Thyroid gland (tissue), 4 donors: ENCODE measurements around the gene NSMCE1. TPM values are rescaled to one million over a fixed set of nuclear protein-coding genes. Genes with fewer than 3 reads are reported as not detected.

Experiments used
- DNase-seq, 2 donors: peaks; one replicate each; pipeline ENCODE4 v3.0.0-alpha.2; 2019
- H3K27ac ChIP-seq, 3 donors: fragments of 200-600 bp; sonication (generic); 1 replicate in 2 of 3; 2 replicates in 1 of 3; pipeline ENCODE4 v1.5.1; 2016 to 2019; ENCODE audit warnings: mild to moderate bottlenecking in 1 of 3, moderate library complexity in 1 of 3
- H3K27me3 ChIP-seq: fragments of 200-600 bp; sonication (generic); one replicate; pipeline ENCODE4 v1.5.1; 2019
- H3K36me3 ChIP-seq, 2 donors: fragments of 200-600 bp; sonication (generic); one replicate each; pipeline ENCODE4 v1.5.1; 2016 to 2019
- H3K4me1 ChIP-seq, 2 donors: fragments of 200-600 bp; sonication (generic); one replicate each; pipeline ENCODE4 v1.5.1; 2017 to 2019
- H3K4me3 ChIP-seq, 3 donors: fragments of 200-600 bp; sonication (generic); replicated peaks in 1 of 3; 1 replicate in 2 of 3; 2 replicates in 1 of 3; pipeline ENCODE4 v1.5.1; 2016; ENCODE audit warnings: mild to moderate bottlenecking in 1 of 3
- H3K9me3 ChIP-seq: fragments of 200-600 bp; sonication (generic); one replicate; pipeline ENCODE4 v1.5.1; 2017
- POLR2A ChIP-seq, 2 donors: fragments of 450-650 bp; IDR thresholded peaks; one replicate each; pipeline ENCODE4 v1.6.1; 2017; ENCODE audit warnings: antibody characterized with exemption in 2 of 2, mild to moderate bottlenecking in 2 of 2, moderate library complexity in 1 of 2
- WGBS, 2 donors: methylation state at CpG; one replicate each; pipeline ENCODE4 v1.1.5; 2017; 5-methylcytosine and 5-hydroxymethylcytosine counted together
- intact Hi-C: fragments of 100-400 bp; cut with DNase I; formaldehyde crosslinking; loops from one replicate; pipeline ENCODE4 v1.15.1; 2023
- total RNA-seq, 4 donors: library from RNA; depleted of rRNA; stranded (reverse); fragments of >200 nt; gene quantifications; one replicate each; pipeline ENCODE4 v1.2.3, GENCODE V29; 2016
- TF ChIP-seq, protein P1 (sequence below), 6 experiments: fragments of 200-600 bp in 3 of 6; fragments of 450-650 bp in 3 of 6; sonication (generic) in 3 of 6; IDR thresholded peaks; one replicate each; pipeline ENCODE4 v1.5.1; 2016 to 2019; ENCODE audit warnings: antibody characterized with exemption in 6 of 6, mild to moderate bottlenecking in 2 of 6, inconsistent platforms in 1 of 6, moderate library complexity in 1 of 6

The NSMCE1 gene
- total RNA-seq, 4 donors from 2014 or later, result 40.5 to 52.6 (median 48.8) TPM

DNA sequence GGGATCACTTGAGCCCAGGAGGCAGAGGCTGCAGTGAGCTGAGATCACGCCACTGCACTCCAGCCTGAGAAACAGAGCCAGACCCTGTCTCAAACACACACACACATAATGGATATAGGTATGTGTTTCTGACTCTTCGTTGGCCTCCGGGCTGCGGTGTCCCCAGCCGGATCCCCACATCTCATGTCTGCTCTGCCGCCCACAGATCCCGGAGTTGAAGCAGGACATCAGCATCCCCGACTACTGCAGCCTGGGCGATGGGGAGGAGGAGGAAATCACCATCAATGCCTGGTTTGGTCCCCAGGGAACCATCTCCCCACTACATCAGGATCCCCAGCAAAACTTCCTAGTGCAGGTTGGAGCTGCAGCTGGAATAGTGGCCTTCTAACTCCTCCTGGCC, 49.8 kb downstream of the NSMCE1 start:
- 85 to 94% methylated on average over 9 of the region's 9 CpGs for WGBS, 2 donors
- TF ChIP-seq POLR2A (IDR thresholded peaks at IDR 0.05), result no peak
- TF ChIP-seq, protein P1, sequence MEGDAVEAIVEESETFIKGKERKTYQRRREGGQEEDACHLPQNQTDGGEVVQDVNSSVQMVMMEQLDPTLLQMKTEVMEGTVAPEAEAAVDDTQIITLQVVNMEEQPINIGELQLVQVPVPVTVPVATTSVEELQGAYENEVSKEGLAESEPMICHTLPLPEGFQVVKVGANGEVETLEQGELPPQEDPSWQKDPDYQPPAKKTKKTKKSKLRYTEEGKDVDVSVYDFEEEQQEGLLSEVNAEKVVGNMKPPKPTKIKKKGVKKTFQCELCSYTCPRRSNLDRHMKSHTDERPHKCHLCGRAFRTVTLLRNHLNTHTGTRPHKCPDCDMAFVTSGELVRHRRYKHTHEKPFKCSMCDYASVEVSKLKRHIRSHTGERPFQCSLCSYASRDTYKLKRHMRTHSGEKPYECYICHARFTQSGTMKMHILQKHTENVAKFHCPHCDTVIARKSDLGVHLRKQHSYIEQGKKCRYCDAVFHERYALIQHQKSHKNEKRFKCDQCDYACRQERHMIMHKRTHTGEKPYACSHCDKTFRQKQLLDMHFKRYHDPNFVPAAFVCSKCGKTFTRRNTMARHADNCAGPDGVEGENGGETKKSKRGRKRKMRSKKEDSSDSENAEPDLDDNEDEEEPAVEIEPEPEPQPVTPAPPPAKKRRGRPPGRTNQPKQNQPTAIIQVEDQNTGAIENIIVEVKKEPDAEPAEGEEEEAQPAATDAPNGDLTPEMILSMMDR (IDR thresholded peaks at IDR 0.05), result no peak
- H3K4me1 ChIP-seq, result peaks cover 0 to 9% of the 10 kb centered on the region in 2 donors

DNA sequence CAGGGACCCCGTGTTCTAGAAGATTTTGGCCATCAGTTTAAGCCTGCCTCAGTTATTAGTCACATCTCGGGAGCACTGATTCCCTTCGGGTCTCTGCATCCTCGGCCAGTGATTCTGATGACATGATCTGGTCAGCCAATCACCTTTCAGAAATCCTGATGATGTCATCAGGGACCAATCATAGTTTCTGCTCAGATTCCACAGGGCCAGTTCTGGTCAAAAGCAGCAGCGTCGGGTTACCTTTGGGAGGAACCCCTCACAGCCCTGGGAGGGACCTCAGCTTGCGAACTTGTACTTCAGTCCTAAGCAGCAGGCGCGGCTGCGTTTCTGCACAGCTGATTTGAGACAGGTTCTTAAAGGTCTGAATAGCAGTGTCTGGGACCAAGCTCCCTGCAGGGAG, 51.3 kb downstream of the NSMCE1 start:
- no peaks in the 10 kb centered on the region for H3K9me3 ChIP-seq
- H3K4me1 ChIP-seq, result no peaks in the 10 kb centered on the region
- DNase-seq, result no peak
- H3K27me3 ChIP-seq, result no peaks in the 10 kb centered on the region
- intact Hi-C loops, result no loop called here
- no peak overlapping the region for H3K4me3 ChIP-seq
- WGBS, 2 donors, result 63 to 81% methylated on average over 6 to 10 of the region's 10 CpGs
- peaks cover 0 to 6% of the 10 kb centered on the region in 2 donors for H3K36me3 ChIP-seq
- no peak for TF ChIP-seq POLR2A (IDR thresholded peaks at IDR 0.05)
- TF ChIP-seq, protein P1 (IDR thresholded peaks at IDR 0.05), result no peak
- H3K27ac ChIP-seq, result no peak overlapping the region

More for the DNA sequence above, 49.8 kb downstream of the NSMCE1 start:
- DNase-seq, result no peak
- Histone ChIP-seq H3K4me3 (no peak overlapping the region), H3K36me3 (peaks cover 0 to 6% of the 10 kb centered on the region in 2 donors), H3K27me3 (no peaks in the 10 kb centered on the region), H3K27ac (no peak overlapping the region), H3K9me3 (no peaks in the 10 kb centered on the region)
- intact Hi-C loops, result no loop called here

GRCh38 chr16:27216297-27216885, 52.2 kb downstream of the NSMCE1 start:
- peaks cover 0 to 6% of the 10 kb centered on the region in 2 donors for H3K36me3 ChIP-seq
- no peak overlapping the region for H3K4me3 ChIP-seq
- H3K27ac ChIP-seq, result no peak overlapping the region
- DNase-seq, result no peak
- TF ChIP-seq, protein P1 (IDR thresholded peaks at IDR 0.05), result no peak
- TF ChIP-seq POLR2A (IDR thresholded peaks at IDR 0.05), result no peak
- H3K4me1 ChIP-seq, result no peaks in the 10 kb centered on the region
- intact Hi-C loops, result no loop called here
- 95 to 96% methylated on average over 13 to 15 of the region's 16 CpGs for WGBS, 2 donors
- no peaks in the 10 kb centered on the region for H3K27me3 ChIP-seq
- H3K9me3 ChIP-seq, result no peaks in the 10 kb centered on the region

DNA sequence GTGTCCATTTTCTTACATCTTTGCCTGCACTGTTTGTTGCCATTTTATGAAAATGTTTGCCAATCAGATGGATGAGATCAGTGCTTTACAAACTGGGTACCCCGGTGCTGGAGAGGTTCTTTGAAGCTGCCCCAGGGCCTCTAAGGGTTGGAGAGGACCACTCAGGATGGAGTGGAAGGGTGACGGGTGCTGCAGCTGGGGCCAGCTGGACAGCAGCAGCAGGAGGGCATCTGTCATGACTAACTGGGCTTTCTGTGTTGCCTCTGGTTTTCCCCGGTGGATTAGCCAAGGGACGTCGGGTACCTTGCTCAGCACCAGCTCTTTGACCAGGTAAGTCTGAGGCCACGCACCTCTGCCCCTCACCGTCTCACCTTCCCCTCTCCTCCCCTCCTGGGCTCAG, 52.9 kb downstream of the NSMCE1 start:
- Histone ChIP-seq H3K27me3 (no peaks in the 10 kb centered on the region), H3K9me3 (no peaks in the 10 kb centered on the region), H3K36me3 (peaks cover 6 to 7% of the 10 kb centered on the region in 2 donors), H3K4me1 (no peaks in the 10 kb centered on the region), H3K27ac (no peak overlapping the region), H3K4me3 (no peak overlapping the region)
- DNase-seq, result no peak
- 87% methylated on average over 7 of the region's 7 CpGs for WGBS, 2 donors
- intact Hi-C loops, result no loop called here
- TF ChIP-seq, protein P1 (IDR thresholded peaks at IDR 0.05), result no peak
- TF ChIP-seq POLR2A (IDR thresholded peaks at IDR 0.05), result no peak

- Histone ChIP-seq H3K36me3 (peaks cover 10 to 13% of the 10 kb centered on the region in 2 donors), H3K27me3 (no peaks in the 10 kb centered on the region), H3K4me1 (no peaks in the 10 kb centered on the region), H3K4me3 (no peak overlapping the region), H3K27ac (no peak overlapping the region), H3K9me3 (no peaks in the 10 kb centered on the region)
- no peak for TF ChIP-seq POLR2A (IDR thresholded peaks at IDR 0.05)
- TF ChIP-seq, protein P1 (IDR thresholded peaks at IDR 0.05), result no peak
- intact Hi-C loops, result no loop called here
- WGBS, 2 donors, result 92 to 93% methylated on average over 17 to 19 of the region's 19 CpGs
- no peak for DNase-seq
Observed at GRCh38 chr16:27214084-27214961, 54.2 kb downstream of the NSMCE1 start.
